DOHH2 (cell line): ENCODE data around the gene NTRK1.
"Not testable (repeated sequence)": the region's sequence is repeated elsewhere in the genome, so short reads cannot be mapped to it uniquely, and the experiment has no call there.

Experiments
- H3F3A ChIP-seq: fragments of 200-600 bp; sonication (generic), shearing (Covaris generic); 2 replicates; pipeline ENCODE4 v1.6.0; 2016; ENCODE audit warnings: antibody characterized with exemption, mild to moderate bottlenecking; ENCODE audit not compliant: control insufficient read depth, insufficient read depth
- H3K27ac ChIP-seq: fragments of 200-600 bp; sonication (generic); 2 replicates; pipeline ENCODE4 v1.5.1; 2014; ENCODE audit warnings: low read depth, mild to moderate bottlenecking, low read length, moderate library complexity
- H3K27me3 ChIP-seq: fragments of 200-600 bp; sonication (generic); 2 replicates; pipeline ENCODE4 v1.6.1; 2014; ENCODE audit warnings: mild to moderate bottlenecking, low read length, mixed read lengths; ENCODE audit not compliant: control insufficient read depth
- H3K36me3 ChIP-seq: fragments of 200-600 bp; sonication (generic); 2 replicates; pipeline ENCODE4 v1.6.1; 2014; ENCODE audit warnings: mild to moderate bottlenecking, low read length, moderate library complexity, mixed read lengths; ENCODE audit not compliant: control insufficient read depth
- H3K4me1 ChIP-seq: fragments of 200-600 bp; sonication (generic); 2 replicates; pipeline ENCODE4 v1.6.1; 2014; ENCODE audit warnings: mild to moderate bottlenecking, low read length, mixed read lengths; ENCODE audit not compliant: control insufficient read depth
- H3K4me2 ChIP-seq: fragments of 200-600 bp; sonication (generic); 2 replicates; pipeline ENCODE4 v1.6.0; 2014; ENCODE audit warnings: mild to moderate bottlenecking, low read length, moderate library complexity
- H3K4me3 ChIP-seq: fragments of 200-600 bp; sonication (generic); 2 replicates; pipeline ENCODE4 v1.5.1; 2014; ENCODE audit warnings: mild to moderate bottlenecking, low read length, mixed read lengths
- H3K79me2 ChIP-seq: fragments of 200-600 bp; sonication (generic); 2 replicates; pipeline ENCODE4 v1.6.1; 2014; ENCODE audit warnings: mild to moderate bottlenecking, low read length, mixed read lengths; ENCODE audit not compliant: control insufficient read depth
- H3K9me2 ChIP-seq: fragments of 200-600 bp; sonication (generic); replicated peaks from 2 replicates; pipeline ENCODE4 v1.6.1; 2014; ENCODE audit warnings: mild to moderate bottlenecking, low read length, mixed read lengths; ENCODE audit not compliant: control insufficient read depth
- H3K9me3 ChIP-seq: fragments of 200-600 bp; sonication (generic); 2 replicates; pipeline ENCODE4 v1.6.1; 2014; ENCODE audit warnings: antibody characterized with exemption, low read length, mixed read lengths; ENCODE audit not compliant: control insufficient read depth, insufficient read depth
- H4K20me1 ChIP-seq: fragments of 200-600 bp; sonication (generic); 2 replicates; pipeline ENCODE4 v1.6.0; 2014; ENCODE audit warnings: low read depth, mild to moderate bottlenecking, antibody characterized with exemption, low read length, moderate library complexity; ENCODE audit not compliant: control insufficient read depth, insufficient read depth
- CTCF ChIP-seq: fragments of 200-600 bp; sonication (generic); IDR thresholded peaks from one replicate; pipeline ENCODE4 v1.5.1; 2014; ENCODE audit warnings: antibody characterized with exemption, mild to moderate bottlenecking, low read depth, low read length; ENCODE audit not compliant: poor library complexity, severe bottlenecking
- EZH2phosphoT487 ChIP-seq: fragments of 200-600 bp; sonication (generic); IDR thresholded peaks from 2 replicates; pipeline ENCODE4 v1.6.1; 2017; ENCODE audit warnings: borderline replicate concordance, mild to moderate bottlenecking, antibody characterized with exemption, low read length, moderate library complexity, mixed read lengths

NTRK1 gene

GRCh38 chr1:156925154-156926010, 64.7 kb downstream of the NTRK1 start:
- H3K4me2 ChIP-seq = no peak overlapping the region
- no peaks in the 10 kb centered on the region for H3K4me1 ChIP-seq
- no peaks in the 10 kb centered on the region for H3K9me3 ChIP-seq
- no peak overlapping the region for H3K4me3 ChIP-seq
- no peak overlapping the region for H3K27ac ChIP-seq
- H3K36me3 ChIP-seq = no peaks in the 10 kb centered on the region
- no peak for TF ChIP-seq CTCF
- H3K79me2 ChIP-seq = no peaks in the 10 kb centered on the region
- no peaks in the 10 kb centered on the region for H3K9me2 ChIP-seq
- no peaks in the 10 kb centered on the region for H3F3A ChIP-seq
- H4K20me1 ChIP-seq = no peaks in the 10 kb centered on the region
- peaks cover 39% of the 10 kb centered on the region for H3K27me3 ChIP-seq

GRCh38 chr1:156926175-156926574, 65.5 kb downstream of the NTRK1 start:
- H3K9me2 ChIP-seq = no peaks in the 10 kb centered on the region
- H3F3A ChIP-seq = no peaks in the 10 kb centered on the region
- H3K4me2 ChIP-seq = no peak overlapping the region
- H3K4me1 ChIP-seq = no peaks in the 10 kb centered on the region
- no peak for TF ChIP-seq CTCF
- no peak for TF ChIP-seq EZH2phosphoT487
- H3K27me3 ChIP-seq = peaks cover 39% of the 10 kb centered on the region
- H3K27ac ChIP-seq = no peak overlapping the region
- no peaks in the 10 kb centered on the region for H3K36me3 ChIP-seq
- no peak overlapping the region for H3K4me3 ChIP-seq
- H3K79me2 ChIP-seq = no peaks in the 10 kb centered on the region
- H4K20me1 ChIP-seq = no peaks in the 10 kb centered on the region
- no peaks in the 10 kb centered on the region for H3K9me3 ChIP-seq

- not testable (repeated sequence) for H3K79me2 ChIP-seq, H3K4me2 ChIP-seq, H3K4me3 ChIP-seq, H3K9me3 ChIP-seq, H3K27ac ChIP-seq, H3K4me1 ChIP-seq, H3F3A ChIP-seq, H3K36me3 ChIP-seq, H3K9me2 ChIP-seq, H4K20me1 ChIP-seq
- H3K27me3 ChIP-seq = peaks cover 37% of the 10 kb centered on the region
These were observed 66.0 kb downstream of the NTRK1 start for GRCh38 chr1:156926695-156927094.

GRCh38 chr1:156927215-156928042, 66.8 kb downstream of the NTRK1 start:
- Histone ChIP-seq H3K79me2 (no peaks in the 10 kb centered on the region), H3K4me3 (no peak overlapping the region), H3F3A (no peaks in the 10 kb centered on the region), H3K9me2 (no peaks in the 10 kb centered on the region), H3K27ac (no peak overlapping the region), H3K36me3 (no peaks in the 10 kb centered on the region), H3K27me3 (peaks cover 37% of the 10 kb centered on the region), H3K9me3 (no peaks in the 10 kb centered on the region), H3K4me1 (no peaks in the 10 kb centered on the region), H4K20me1 (no peaks in the 10 kb centered on the region), H3K4me2 (no peak overlapping the region)
- TF ChIP-seq CTCF (peak; percentile 43), EZH2phosphoT487 (no peak)
